Suprapubic skin (tissue), 4 donors: ENCODE results near the gene PARP14. TPM values are rescaled to one million over a fixed set of nuclear protein-coding genes. Genes with fewer than 3 reads are reported as not detected.

Experiments
- DNase-seq, 2 donors: peaks; one replicate each; pipeline ENCODE4 v3.0.0-alpha.2; 2019; ENCODE audit warnings: low spot score in 2 of 2
- H3K27ac ChIP-seq: fragments of 200-600 bp; sonication (generic); one replicate; pipeline ENCODE4 v1.5.1; 2019
- H3K27me3 ChIP-seq: fragments of 200-600 bp; sonication (generic); one replicate; pipeline ENCODE4 v1.5.1; 2019
- H3K36me3 ChIP-seq: fragments of 200-600 bp; sonication (generic); one replicate; pipeline ENCODE4 v1.5.1; 2019
- H3K4me1 ChIP-seq: fragments of 200-600 bp; sonication (generic); one replicate; pipeline ENCODE4 v1.5.1; 2019
- H3K4me3 ChIP-seq: fragments of 200-600 bp; sonication (generic); one replicate; pipeline ENCODE4 v1.5.1; 2019; ENCODE audit warnings: mild to moderate bottlenecking
- H3K9me3 ChIP-seq: fragments of 200-600 bp; sonication (generic); one replicate; pipeline ENCODE4 v1.5.1; 2019
- EP300 ChIP-seq: sonication (generic); formaldehyde crosslinking; IDR thresholded peaks from one replicate; pipeline ENCODE4 v1.6.1; 2017; ENCODE audit warnings: antibody characterized with exemption
- POLR2A ChIP-seq, 2 donors: fragments of 450-650 bp; IDR thresholded peaks; one replicate each; pipeline ENCODE4 v1.6.1; 2017; ENCODE audit warnings: antibody characterized with exemption in 2 of 2, mild to moderate bottlenecking in 2 of 2, moderate library complexity in 2 of 2
- POLR2AphosphoS5 ChIP-seq, 3 donors: sonication (generic); formaldehyde crosslinking; IDR thresholded peaks; one replicate each; pipeline ENCODE4 v1.6.1; 2017; ENCODE audit warnings: antibody characterized with exemption in 3 of 3
- WGBS: methylation state at CpG from one replicate; pipeline ENCODE4 v1.1.5; 2018; 5-methylcytosine and 5-hydroxymethylcytosine counted together
- total RNA-seq, 4 donors: library from RNA; depleted of rRNA; stranded (reverse); fragments of >200 nt; gene quantifications; one replicate each; pipeline ENCODE4 v1.1.0, GENCODE V29; 2016
- TF ChIP-seq, protein P1 (sequence below), 2 donors: fragments of 200-600 bp in 1 of 2; fragments of 450-650 bp in 1 of 2; sonication (generic) in 1 of 2; IDR thresholded peaks; one replicate each; pipeline ENCODE4 v1.5.1; 2016 to 2019; ENCODE audit warnings: antibody characterized with exemption in 2 of 2, mild to moderate bottlenecking in 1 of 2, moderate library complexity in 1 of 2

PARP14 gene
- total RNA-seq, 4 donors from 2014 or later, result 5.2 to 34.9 (median 14.5) TPM

DNA sequence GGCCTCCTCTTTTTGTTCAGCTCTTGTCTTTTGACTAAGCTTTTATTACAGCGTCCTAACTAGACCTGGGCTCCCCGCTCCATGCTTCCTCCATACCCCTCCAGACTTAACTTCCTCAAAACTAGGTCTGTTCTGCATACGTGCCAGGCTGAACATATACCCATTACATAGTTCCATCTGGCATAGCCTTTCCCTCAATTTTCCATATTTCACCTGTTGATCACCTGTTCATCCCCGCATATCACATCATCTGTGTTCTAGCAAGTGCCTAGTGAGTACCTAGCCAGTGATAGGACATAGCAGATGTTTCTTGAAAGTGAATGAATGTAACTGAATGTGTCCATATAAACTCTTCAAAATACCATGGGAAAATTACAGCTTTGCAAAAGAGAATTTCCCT, 36.0 kb downstream of the PARP14 start:
- no peak for DNase-seq
- Histone ChIP-seq H3K27ac (no peak overlapping the region), H3K4me3 (no peak overlapping the region), H3K4me1 (no peaks in the 10 kb centered on the region), H3K9me3 (no peaks in the 10 kb centered on the region), H3K27me3 (no peaks in the 10 kb centered on the region), H3K36me3 (peaks cover 71% of the 10 kb centered on the region)
- 89% methylated on average over 4 of the region's 4 CpGs for WGBS
- TF ChIP-seq POLR2AphosphoS5 (IDR thresholded peaks at IDR 0.05) (no peak), POLR2A (IDR thresholded peaks at IDR 0.05) (no peak), EP300 (no peak)
- TF ChIP-seq, protein P1, sequence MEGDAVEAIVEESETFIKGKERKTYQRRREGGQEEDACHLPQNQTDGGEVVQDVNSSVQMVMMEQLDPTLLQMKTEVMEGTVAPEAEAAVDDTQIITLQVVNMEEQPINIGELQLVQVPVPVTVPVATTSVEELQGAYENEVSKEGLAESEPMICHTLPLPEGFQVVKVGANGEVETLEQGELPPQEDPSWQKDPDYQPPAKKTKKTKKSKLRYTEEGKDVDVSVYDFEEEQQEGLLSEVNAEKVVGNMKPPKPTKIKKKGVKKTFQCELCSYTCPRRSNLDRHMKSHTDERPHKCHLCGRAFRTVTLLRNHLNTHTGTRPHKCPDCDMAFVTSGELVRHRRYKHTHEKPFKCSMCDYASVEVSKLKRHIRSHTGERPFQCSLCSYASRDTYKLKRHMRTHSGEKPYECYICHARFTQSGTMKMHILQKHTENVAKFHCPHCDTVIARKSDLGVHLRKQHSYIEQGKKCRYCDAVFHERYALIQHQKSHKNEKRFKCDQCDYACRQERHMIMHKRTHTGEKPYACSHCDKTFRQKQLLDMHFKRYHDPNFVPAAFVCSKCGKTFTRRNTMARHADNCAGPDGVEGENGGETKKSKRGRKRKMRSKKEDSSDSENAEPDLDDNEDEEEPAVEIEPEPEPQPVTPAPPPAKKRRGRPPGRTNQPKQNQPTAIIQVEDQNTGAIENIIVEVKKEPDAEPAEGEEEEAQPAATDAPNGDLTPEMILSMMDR (IDR thresholded peaks at IDR 0.05), result no peak

DNA sequence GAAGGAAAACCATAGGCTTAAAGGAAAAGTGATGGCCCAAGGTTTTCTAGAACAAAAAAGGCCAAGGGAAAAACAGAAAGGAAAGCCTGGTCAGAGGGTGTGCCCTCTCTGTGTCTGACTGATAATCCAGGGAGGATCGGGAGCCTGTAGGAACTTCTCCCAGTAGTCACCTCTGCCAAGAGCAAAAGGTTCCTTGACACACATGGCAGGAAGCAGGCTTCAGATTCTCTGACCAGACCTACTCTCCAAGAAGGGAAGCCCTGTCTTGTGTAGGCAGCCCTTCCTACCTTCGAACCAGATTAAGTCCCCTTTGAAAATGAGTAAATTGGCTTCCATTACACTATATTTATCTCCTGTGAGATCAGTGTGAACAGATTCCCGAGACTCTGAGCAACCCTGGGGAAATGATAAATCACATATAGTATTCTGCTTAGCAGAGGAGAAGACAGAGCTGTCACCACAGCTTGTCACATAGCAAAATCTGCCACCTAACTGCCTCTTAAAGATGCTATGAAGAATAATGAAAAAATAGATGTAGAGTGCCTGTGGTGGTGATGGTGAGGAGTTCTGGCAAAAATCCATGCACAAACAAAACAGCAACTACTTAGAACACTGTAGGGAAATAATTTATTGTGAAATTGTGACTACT, 38.8 kb downstream of the PARP14 start:
- TF ChIP-seq POLR2A (IDR thresholded peaks at IDR 0.05), result no peak
- TF ChIP-seq POLR2AphosphoS5 (IDR thresholded peaks at IDR 0.05), result no peak
- TF ChIP-seq, protein P1 (IDR thresholded peaks at IDR 0.05), result no peak
- TF ChIP-seq EP300, result no peak
- 56% methylated on average over 3 of the region's 3 CpGs for WGBS
- no peaks in the 10 kb centered on the region for H3K9me3 ChIP-seq
- no peaks in the 10 kb centered on the region for H3K27me3 ChIP-seq
- no peak overlapping the region for H3K4me3 ChIP-seq
- no peak overlapping the region for H3K27ac ChIP-seq
- H3K36me3 ChIP-seq, result peaks cover 54% of the 10 kb centered on the region
- no peak for DNase-seq
- H3K4me1 ChIP-seq, result no peaks in the 10 kb centered on the region

DNA sequence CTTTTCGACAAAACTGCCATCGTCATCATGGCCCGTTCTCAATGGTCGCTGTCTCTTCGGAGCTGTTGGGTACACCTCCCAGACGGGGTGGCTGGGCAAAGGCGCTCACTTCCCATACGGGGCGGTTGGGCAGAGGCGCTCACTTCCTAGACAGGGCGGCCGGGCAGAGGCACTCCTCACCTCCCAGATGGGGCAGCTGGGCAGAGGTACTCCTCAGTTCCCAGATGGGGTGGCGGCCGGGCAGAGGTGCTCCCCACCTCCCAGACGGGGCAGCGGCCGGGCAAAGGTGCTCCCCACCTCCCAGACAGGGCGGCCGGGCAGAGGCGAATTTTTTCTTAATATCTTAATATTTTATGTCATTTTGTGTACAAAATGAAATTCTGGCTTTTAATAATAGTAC, 44.5 kb downstream of the PARP14 start:
- Histone ChIP-seq H3K27me3 (no peaks in the 10 kb centered on the region), H3K36me3 (peaks cover 7% of the 10 kb centered on the region), H3K4me1 (no peaks in the 10 kb centered on the region), H3K9me3 (no peaks in the 10 kb centered on the region), H3K27ac (no peak overlapping the region), H3K4me3 (no peak overlapping the region)
- 97% methylated on average over 20 of the region's 20 CpGs for whole genome bisulfite sequencing
- no peak for TF ChIP-seq EP300
- no peak for TF ChIP-seq POLR2AphosphoS5 (IDR thresholded peaks at IDR 0.05)
- TF ChIP-seq POLR2A (IDR thresholded peaks at IDR 0.05), result no peak
- TF ChIP-seq, protein P1 (IDR thresholded peaks at IDR 0.05), result no peak
- DNase-seq, result no peak

DNA sequence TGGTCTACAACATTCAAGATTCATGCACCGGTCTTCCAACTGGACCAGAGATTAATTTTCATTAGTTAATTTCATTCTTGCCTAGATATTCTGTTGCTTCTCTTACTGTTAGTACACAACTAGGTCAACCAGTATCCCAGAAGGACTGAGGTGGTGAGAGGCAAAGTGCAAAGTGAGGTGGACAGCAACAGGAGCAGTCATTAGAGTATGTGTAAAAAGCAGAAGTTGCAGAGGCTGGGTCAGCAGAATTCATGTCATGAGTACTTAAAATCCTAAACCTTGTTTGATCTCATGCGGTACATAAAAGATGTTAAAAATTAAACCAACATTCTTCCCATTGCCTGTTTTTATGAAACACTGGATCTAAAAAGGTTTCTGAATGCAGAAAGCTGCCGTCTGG, 46.7 kb downstream of the PARP14 start:
- H3K27ac ChIP-seq, result no peak overlapping the region
- 86% methylated on average over 3 of the region's 3 CpGs for WGBS
- no peaks in the 10 kb centered on the region for H3K9me3 ChIP-seq
- TF ChIP-seq POLR2AphosphoS5 (IDR thresholded peaks at IDR 0.05) (no peak), EP300 (no peak), POLR2A (IDR thresholded peaks at IDR 0.05) (no peak)
- TF ChIP-seq, protein P1 (IDR thresholded peaks at IDR 0.05), result no peak
- no peaks in the 10 kb centered on the region for H3K27me3 ChIP-seq
- no peak overlapping the region for H3K4me3 ChIP-seq
- no peak for DNase-seq
- H3K4me1 ChIP-seq, result no peaks in the 10 kb centered on the region
- H3K36me3 ChIP-seq, result peaks cover 8% of the 10 kb centered on the region

DNA sequence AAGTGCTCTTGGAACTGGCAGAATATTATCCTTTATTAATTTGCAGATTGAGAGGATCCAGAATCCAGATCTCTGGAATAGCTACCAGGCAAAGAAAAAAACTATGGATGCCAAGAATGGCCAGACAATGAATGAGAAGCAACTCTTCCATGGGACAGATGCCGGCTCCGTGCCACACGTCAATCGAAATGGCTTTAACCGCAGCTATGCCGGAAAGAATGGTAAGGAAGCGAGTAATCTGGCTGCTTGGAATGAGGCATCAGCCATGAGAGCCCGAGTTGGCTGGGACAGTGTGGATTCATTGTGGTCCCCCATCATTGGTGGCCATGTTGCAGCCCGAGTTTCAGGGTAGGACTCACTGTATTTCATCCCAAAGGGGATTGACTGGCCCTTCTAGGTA, 47.1 kb downstream of the PARP14 start:
- Histone ChIP-seq H3K27me3 (no peaks in the 10 kb centered on the region), H3K4me3 (no peak overlapping the region), H3K4me1 (no peaks in the 10 kb centered on the region), H3K9me3 (no peaks in the 10 kb centered on the region), H3K27ac (no peak overlapping the region), H3K36me3 (peaks cover 6% of the 10 kb centered on the region)
- TF ChIP-seq POLR2A (IDR thresholded peaks at IDR 0.05), result no peak
- TF ChIP-seq POLR2AphosphoS5 (IDR thresholded peaks at IDR 0.05), result no peak
- TF ChIP-seq, protein P1 (IDR thresholded peaks at IDR 0.05), result no peak
- TF ChIP-seq EP300, result no peak
- WGBS, result 91% methylated on average over 9 of the region's 9 CpGs
- DNase-seq, result no peak
